SJSA1 (cell line): ENCODE data around the gene SLC2A4. TPM values are rescaled to one million over a fixed set of nuclear protein-coding genes. Genes with fewer than 3 reads are reported as not detected.
A peak's percentile ranks its signal among the peaks of the same experiment; 100 is the strongest.

Experiments
- DNase-seq, 2 experiments: peaks; one replicate each; pipeline ENCODE4 v3.0.0-alpha.2; 2015 to 2020; ENCODE audit warnings: low spot score in 2 of 2, low read depth in 1 of 2
- H3K27ac ChIP-seq: fragments of 250-450 bp; sonication (Bioruptor Pico); 2 replicates; pipeline ENCODE4 v1.5.1; 2020; ENCODE audit warnings: mild to moderate bottlenecking, moderate library complexity
- H3K27me3 ChIP-seq: fragments of 250-450 bp; sonication (Bioruptor Pico); replicated peaks from 2 replicates; pipeline ENCODE4 v1.5.1; 2020; ENCODE audit warnings: mild to moderate bottlenecking, moderate library complexity
- H3K36me3 ChIP-seq: fragments of 250-450 bp; sonication (Bioruptor Pico); 2 replicates; pipeline ENCODE4 v1.5.1; 2020; ENCODE audit warnings: mild to moderate bottlenecking
- H3K4me1 ChIP-seq: fragments of 250-450 bp; sonication (Bioruptor Pico); replicated peaks from 2 replicates; pipeline ENCODE4 v1.6.1; 2021; ENCODE audit warnings: mild to moderate bottlenecking
- H3K4me3 ChIP-seq: fragments of 250-450 bp; sonication (Bioruptor Pico); 2 replicates; pipeline ENCODE4 v1.5.1; 2020; ENCODE audit warnings: mild to moderate bottlenecking
- H3K9me3 ChIP-seq: fragments of 250-450 bp; sonication (Bioruptor Pico); replicated peaks from 2 replicates; pipeline ENCODE4 v1.5.1; 2020; ENCODE audit warnings: mild to moderate bottlenecking
- total RNA-seq: library from RNA; depleted of rRNA; stranded (reverse); fragments of >200 nt; shearing (Covaris generic); gene quantifications from 2 replicates; pipeline ENCODE4 v1.2.3, GENCODE V29; 2014

SLC2A4 gene
- total RNA-seq, 1 experiment from 2014 or later: 0.32 TPM

DNA sequence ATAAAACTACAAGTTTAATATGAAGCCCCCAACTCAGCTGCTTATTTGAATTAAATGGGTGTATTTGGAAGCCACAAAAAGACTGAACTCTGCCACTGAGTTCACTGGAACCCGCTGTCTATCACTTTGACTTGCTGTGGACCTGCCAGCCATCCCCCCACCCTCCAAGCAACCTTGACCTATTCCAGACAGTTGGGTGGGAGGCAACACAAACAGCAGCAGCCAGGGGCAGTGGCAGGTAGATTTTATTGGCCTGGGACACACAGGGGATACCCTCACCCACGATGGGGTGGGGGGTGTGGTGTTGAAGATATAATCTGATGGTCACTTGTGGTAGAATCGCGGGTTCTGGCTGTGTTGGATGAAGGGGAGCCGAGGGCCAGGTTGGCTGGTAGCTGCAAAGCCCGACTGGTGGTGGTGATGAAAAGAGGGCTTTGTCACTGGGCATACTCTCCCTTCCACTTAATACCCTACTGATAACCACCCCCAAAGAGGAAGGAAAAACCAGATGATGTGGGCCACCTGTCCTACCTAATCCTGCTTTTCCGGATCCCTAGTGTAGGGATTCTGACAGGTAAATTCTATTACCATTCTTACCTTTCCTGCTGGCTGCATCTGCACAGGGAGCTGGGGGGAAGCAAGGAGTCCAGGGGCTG lies 31.0 kb downstream of the SLC2A4 start:
- no peak overlapping the region for H3K4me3 ChIP-seq
- no peaks in the 10 kb centered on the region for H3K9me3 ChIP-seq
- H3K27me3 ChIP-seq: no peaks in the 10 kb centered on the region
- DNase-seq: no peak
- H3K4me1 ChIP-seq: peaks cover 38% of the 10 kb centered on the region
- H3K27ac ChIP-seq: no peak overlapping the region
- H3K36me3 ChIP-seq: peaks cover 81% of the 10 kb centered on the region

DNA sequence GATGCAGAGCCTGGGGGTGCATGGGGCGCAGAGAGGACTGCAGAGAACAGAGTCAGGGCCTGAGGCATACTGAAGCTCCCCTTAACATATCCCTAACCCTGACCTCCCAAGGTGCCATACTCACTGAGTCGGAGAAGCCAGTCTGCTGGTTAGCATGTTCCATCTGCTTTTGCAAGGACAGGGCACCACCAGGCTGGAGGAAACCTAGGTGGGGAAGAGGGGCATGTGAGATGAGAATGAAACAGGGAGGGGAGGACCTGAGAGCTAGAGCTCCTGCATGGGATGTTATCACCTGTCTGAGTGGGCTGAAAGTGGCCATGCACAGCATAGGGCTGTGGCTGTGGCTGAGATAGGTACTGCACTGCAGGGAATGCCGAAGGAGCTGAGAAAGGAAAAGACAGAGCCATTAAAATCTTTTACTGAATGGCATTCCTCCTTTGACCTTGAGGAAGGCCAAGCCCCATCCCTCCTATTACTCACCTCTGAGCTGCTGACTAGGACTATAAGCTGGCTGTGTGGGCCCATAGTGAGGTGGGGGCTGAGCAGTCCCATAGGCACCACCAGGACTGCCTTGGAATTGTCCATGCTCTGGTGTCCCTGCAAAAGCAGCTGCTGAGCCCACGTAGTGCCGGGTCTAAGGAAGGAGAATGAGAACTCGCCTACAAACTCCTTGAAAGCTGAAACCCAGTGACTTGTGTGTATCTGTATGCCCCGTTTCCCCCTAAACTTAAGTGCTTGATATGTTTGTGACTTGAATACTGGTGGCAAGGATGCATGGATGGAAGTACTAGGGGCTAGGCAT lies 31.8 kb downstream of the SLC2A4 start:
- Histone ChIP-seq H3K4me1 (peaks cover 38% of the 10 kb centered on the region), H3K27me3 (no peaks in the 10 kb centered on the region), H3K4me3 (no peak overlapping the region), H3K27ac (no peak overlapping the region), H3K36me3 (peaks cover 81% of the 10 kb centered on the region), H3K9me3 (no peaks in the 10 kb centered on the region)
- DNase-seq: no peak

DNA sequence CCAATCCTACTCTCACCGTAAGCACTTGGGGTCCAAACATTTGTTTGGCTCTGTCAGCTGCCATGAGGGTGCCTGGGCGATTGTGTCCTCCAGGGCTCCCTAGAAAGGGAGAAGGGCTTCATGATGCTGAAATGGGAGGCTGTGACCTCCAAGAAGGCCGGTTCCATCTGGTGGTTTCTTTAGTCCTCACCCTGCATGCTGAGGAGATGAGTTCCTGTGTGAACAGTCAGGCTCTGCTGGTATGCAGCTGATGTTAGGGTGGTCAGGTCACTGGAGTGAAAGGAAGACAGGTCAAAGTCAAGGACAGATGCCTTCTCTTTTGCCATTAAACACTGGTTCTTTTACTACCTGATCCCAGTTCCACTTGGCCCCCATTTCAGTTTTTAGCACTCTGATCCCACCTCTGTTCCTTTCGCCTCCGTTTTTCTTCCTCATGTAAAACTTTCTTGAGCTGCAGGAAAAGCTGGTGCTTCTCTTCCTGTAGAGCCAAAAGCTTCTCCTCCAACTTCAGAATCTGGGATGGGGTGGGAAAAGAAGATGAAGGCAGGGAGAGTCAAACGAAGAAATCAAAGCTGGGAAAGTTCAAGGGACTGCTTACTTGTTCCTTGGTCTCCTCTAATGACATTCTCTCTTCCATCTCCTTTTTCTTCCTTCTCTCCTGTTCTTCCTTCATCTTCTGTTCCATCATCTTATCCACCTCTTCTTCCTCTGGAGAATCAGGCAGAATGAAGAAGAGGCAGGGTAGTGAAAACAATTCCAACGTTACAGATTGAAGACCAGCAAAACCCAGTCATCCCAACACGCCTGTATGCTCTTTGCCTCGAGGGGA lies 32.6 kb downstream of the SLC2A4 start:
- Histone ChIP-seq H3K9me3 (no peaks in the 10 kb centered on the region), H3K36me3 (peaks cover 83% of the 10 kb centered on the region), H3K4me1 (peaks cover 34% of the 10 kb centered on the region), H3K4me3 (peak overlapping the region; percentile 88), H3K27me3 (no peaks in the 10 kb centered on the region), H3K27ac (no peak overlapping the region)
- no peak for DNase-seq

DNA sequence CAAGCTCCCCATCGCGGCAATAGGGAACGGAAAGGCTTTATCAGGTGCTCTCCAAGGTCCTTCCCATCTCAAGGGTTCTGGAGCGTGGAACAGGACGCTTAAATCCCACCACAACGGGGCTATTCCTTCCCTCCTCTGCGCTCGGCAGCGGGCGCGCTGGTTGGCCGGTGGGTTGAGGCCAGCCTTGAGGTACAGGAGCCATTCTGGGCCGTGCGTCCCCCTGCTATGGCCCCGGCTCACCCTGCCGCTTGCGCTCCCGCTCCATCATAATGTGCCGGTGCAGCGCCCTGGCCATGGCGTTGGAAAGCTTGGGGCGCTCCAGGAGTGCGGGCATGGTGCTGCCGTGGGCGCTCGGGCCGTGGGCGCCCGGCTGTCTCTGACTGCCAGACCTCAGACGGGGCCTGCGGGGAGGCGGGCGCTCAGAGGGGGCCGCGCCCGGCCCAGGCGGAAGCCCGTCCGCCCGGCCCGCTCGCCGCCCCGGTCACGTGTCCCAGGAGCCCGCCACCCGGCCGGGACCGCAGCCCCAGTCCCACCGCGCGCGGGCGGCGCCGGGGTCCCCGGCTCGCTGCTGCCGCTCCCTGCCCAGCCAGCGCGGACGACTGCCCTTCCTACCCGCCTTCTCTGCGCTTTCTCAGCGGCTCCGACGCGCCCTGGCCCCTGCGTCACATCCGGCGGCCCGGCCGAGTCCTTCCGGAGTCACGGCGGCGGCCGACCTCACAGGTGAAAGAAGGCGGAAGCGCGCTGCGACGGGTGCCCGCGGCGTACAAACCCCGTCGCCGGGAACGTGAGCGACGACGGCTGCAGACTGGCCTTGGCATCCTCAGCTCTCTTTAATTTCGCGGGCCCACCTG lies 33.4 kb downstream of the SLC2A4 start, which contains the start of gene GPS2:
TSS of gene GPS2 (minus strand) at position 642 of the 851 bp plus-strand sequence. CDS start at position 334, 308 bp downstream.
- peak within 1 kb of the TSS; percentile 88 for H3K4me3 ChIP-seq
- H3K27ac ChIP-seq: peak within 1 kb of the TSS; percentile 78
- H3K36me3 ChIP-seq: peaks cover 75% of the 10 kb centered on the region
- peaks cover 30% of the 10 kb centered on the region for H3K4me1 ChIP-seq
- H3K27me3 ChIP-seq: no peaks in the 10 kb centered on the region
- DNase-seq: peak; percentile 76 to 84
- no peaks in the 10 kb centered on the region for H3K9me3 ChIP-seq

DNA sequence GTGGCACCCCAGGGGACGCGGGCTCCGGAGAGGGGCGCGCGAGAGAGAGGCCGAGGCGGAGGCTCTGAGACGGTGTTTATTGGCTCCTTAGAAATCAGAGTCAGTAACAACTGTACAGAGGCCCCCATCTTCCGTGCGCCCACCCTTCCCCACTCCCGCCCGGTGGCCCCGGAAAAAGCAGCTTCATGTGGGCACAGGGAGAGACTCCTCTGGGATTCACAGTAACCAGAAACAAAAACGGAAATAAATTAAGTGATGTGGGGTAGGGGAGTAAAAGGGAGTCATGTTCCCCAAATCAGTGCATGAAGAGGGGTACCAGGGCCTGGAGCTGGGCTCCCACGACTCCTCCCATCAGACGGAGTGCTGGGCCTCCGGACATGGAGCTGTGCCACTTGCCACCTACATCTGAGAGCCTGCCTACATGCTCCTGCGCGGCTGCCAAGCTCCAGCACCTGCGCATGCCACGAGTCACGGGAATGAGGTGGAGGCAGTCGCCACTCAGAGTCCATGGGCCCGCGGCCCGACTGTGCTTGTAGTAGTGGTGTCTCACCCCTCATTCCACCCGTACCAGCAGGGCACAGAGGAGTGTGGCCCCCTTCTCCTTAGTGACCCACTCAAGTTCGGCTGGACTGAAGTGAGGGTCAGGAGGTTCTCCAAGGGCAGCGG lies 34.2 kb downstream of the SLC2A4 start:
- peaks cover 30% of the 10 kb centered on the region for H3K4me1 ChIP-seq
- no peak for DNase-seq
- H3K36me3 ChIP-seq: peaks cover 74% of the 10 kb centered on the region
- H3K27ac ChIP-seq: peak overlapping the region; percentile 78
- peak overlapping the region; percentile 88 for H3K4me3 ChIP-seq
- no peaks in the 10 kb centered on the region for H3K9me3 ChIP-seq
- no peaks in the 10 kb centered on the region for H3K27me3 ChIP-seq

DNA sequence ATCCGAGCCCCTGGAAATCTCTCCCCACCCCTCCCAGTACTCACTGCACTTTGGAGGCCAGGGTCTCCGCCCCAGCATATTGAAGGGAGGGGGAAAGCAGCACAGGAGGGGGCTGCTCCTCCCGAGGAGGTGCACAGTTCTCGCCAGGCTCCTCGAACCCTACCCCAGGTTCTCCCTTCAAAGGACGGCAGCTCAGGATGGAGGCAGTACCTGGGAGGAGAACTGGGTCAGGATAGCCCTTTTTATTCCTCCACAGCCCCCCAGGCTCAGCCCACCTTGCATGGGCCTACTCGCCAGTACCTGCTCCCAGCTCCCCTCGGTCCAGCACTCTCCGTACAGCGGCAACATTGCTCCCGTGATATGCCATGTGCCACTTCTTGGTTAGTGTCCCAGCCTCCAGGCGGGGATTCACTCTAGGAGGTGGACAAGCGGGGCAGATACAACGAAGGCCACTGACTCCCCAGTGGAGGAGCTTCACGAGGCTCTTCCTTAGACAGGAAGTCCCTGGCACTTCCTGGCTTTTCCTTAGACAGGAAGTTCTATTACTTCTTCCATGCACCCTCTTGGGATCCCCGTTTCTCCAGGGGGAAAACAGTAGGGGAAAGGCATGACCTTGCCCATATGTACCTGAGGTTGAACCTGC lies 35.8 kb downstream of the SLC2A4 start:
- DNase-seq: no peak
- peaks cover 30% of the 10 kb centered on the region for H3K4me1 ChIP-seq
- H3K27me3 ChIP-seq: no peaks in the 10 kb centered on the region
- H3K9me3 ChIP-seq: no peaks in the 10 kb centered on the region
- no peak overlapping the region for H3K27ac ChIP-seq
- peaks cover 75% of the 10 kb centered on the region for H3K36me3 ChIP-seq
- H3K4me3 ChIP-seq: no peak overlapping the region

DNA sequence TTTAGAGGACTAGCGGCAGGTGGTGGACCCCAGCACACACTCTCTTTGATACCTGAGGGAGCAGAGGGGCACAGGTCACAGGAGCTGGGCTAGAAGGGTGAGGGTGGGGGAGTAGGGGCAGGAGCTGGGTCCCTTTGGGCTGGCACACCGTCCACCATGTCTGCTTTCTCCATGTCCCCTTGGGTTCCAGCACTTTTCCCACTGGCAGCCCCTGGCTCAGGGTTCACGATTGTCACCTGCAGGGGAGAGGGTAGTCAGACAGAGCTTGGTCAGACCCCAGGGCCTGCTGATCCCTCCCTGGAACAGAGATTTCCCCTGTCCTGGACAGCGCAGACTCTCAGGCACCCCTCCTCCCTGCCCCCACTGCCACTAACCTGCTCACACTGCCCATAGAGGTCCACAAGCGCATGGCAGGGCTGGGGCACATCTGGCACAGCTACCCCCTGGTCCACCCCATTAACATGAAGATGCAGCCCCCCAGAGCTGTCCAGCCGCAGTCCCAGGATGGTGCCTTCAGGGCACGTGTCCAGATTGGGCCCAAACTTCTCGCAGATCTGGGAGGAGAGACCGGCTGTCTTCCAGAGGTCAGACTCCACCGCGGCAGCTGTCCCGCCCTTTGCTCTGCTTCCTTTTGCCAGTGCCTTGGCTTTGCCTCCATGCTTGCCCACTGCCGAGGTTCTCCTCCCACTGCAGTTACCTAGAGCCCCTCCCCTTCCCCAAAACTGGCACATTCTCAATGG lies 36.8 kb downstream of the SLC2A4 start:
- no peaks in the 10 kb centered on the region for H3K27me3 ChIP-seq
- no peaks in the 10 kb centered on the region for H3K9me3 ChIP-seq
- H3K4me3 ChIP-seq: no peak overlapping the region
- no peak for DNase-seq
- H3K4me1 ChIP-seq: peaks cover 25% of the 10 kb centered on the region
- peaks cover 75% of the 10 kb centered on the region for H3K36me3 ChIP-seq
- no peak overlapping the region for H3K27ac ChIP-seq

DNA sequence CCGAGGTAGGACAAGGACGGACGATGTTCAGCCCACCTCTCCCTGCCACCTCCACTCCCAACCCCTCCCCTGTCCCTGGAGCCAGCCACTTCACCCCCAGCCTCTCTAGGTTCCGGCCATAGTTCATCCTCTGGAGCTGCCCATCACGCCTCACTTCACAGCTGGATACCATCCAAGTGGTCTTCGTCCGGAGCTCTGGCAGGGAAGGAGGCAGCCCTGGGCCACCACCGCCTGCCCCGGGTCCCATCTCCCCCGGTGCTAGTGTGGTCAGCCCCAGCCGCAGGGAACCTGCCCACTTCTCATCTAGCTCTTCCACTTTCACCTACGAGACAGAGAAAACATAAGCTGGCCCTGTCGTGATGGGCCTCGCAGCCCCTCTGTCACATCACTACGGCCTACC lies 39.9 kb downstream of the SLC2A4 start:
- DNase-seq: no peak
- H3K4me3 ChIP-seq: no peak overlapping the region
- H3K36me3 ChIP-seq: peaks cover 71% of the 10 kb centered on the region
- H3K4me1 ChIP-seq: peaks cover 9% of the 10 kb centered on the region
- no peaks in the 10 kb centered on the region for H3K27me3 ChIP-seq
- no peaks in the 10 kb centered on the region for H3K9me3 ChIP-seq
- H3K27ac ChIP-seq: no peak overlapping the region

DNA sequence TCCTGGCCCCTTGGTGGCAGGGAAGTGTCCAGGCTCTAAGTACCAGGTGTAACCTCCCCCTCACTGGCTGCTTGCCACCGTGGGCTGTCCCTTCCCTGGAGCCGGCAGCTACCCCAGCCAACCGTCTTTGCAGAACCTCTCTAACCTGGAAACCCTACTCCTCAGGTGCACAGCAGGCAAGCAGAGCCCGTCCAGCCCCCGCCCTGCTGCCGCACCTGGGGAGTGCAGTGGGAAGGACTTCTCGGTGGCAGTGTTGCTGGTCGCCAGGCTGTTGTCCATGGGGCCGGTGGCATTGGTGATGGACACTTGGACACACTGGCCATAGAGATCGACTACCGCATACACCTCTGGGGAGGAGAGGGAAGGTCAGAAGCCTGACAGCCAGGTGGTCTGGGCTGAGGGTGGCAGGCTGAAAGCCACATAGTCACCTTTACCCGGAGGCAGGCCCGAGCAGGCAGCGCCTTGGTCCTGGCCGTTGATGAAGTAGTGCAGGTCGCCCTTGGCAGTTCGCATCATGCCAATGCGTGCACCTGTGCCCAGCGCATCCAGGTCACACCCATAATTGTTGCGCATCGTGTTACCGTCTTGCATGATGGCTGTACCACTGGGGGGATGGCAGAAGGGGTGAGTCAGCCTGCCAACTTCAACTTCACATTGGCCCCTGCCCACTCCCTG lies 41.1 kb downstream of the SLC2A4 start:
- Histone ChIP-seq H3K36me3 (peaks cover 72% of the 10 kb centered on the region), H3K27ac (no peak overlapping the region), H3K4me3 (no peak overlapping the region), H3K9me3 (no peaks in the 10 kb centered on the region), H3K4me1 (peaks cover 9% of the 10 kb centered on the region), H3K27me3 (no peaks in the 10 kb centered on the region)
- DNase-seq: no peak

DNA sequence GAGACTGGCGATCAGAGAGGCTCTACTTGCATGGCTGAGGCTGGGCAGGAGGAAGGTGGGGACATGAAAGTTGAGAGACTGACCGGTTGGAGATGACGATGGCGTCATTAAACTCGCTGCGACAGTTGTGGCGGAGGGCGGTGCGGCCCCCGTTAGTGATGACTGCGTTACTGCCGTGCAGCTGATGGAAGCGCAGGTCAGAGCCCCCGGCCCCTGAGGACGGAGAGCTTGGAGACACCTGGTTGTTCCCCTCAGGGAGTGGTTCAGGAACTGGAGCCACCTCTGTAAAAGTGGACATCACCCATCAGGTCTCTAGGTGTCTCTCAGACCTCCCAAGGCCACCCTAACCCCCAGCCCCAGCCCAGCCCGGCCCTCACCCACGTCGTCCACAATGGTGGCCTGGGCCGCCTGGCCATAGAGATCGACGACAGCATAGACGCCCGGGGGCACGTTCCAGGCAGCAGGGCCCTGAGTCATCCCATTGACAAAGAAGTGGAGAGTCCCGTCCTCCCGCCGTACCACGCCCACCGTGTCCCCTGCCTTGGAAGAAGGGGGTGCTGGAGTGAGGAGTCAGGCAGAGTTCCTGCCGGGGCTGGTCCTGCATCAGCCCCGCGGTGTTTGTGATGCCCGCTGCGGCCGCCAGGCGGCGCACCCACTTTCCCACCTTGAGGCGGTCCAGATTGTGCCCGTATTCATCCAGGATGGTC lies 42.4 kb downstream of the SLC2A4 start:
- Histone ChIP-seq H3K4me3 (no peak overlapping the region), H3K27ac (no peak overlapping the region), H3K27me3 (no peaks in the 10 kb centered on the region), H3K9me3 (no peaks in the 10 kb centered on the region), H3K36me3 (peaks cover 62% of the 10 kb centered on the region), H3K4me1 (peaks cover 19% of the 10 kb centered on the region)
- DNase-seq: peak; percentile 48 to 80

DNA sequence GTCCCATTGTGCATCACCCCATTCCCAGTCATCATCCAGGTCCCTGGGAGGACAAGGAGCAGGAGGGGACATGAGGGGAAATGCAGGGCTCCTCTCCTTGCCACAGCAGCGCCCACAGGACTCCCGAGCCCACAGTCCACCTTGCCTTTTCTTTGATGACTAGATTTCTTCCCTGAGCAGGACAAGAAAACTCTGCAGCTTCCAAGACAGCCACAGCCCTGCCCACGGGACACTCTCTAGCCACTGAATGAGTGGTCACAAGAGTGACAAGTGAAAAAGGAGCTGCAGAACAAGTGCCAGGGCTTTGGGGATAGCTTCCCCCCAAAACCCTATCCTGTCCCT lies 42.9 kb downstream of the SLC2A4 start:
- DNase-seq: no peak
- H3K4me3 ChIP-seq: no peak overlapping the region
- no peaks in the 10 kb centered on the region for H3K9me3 ChIP-seq
- H3K4me1 ChIP-seq: peaks cover 19% of the 10 kb centered on the region
- peaks cover 60% of the 10 kb centered on the region for H3K36me3 ChIP-seq
- H3K27ac ChIP-seq: no peak overlapping the region
- no peaks in the 10 kb centered on the region for H3K27me3 ChIP-seq
